T-helper 1 cell (primary cell): ENCODE measurements around the gene POLR2H.

ENCODE experiments used
- DNase-seq, 5 donors: peaks; one replicate each; pipeline ENCODE4 v3.0.0-alpha.2; 2012 to 2020

Gene POLR2H

GRCh38 chr3:184352149-184352785, 9.2 kb upstream of the POLR2H start:
- DNase-seq = no peak

- DNase-seq = no peak
Observed at GRCh38 chr3:184352897-184353545, 8.5 kb upstream of the POLR2H start.

GRCh38 chr3:184353546-184353941, 8.0 kb upstream of the POLR2H start:
- DNase-seq = no peak

- DNase-seq = peak in 4 of 5 donors; percentile 30 to 62 (median 44)
Observed at GRCh38 chr3:184354121-184354728, 7.3 kb upstream of the POLR2H start.

- DNase-seq = no peak
Observed at GRCh38 chr3:184354754-184355153, 6.8 kb upstream of the POLR2H start.

- DNase-seq = no peak
Observed at GRCh38 chr3:184355261-184356040, 6.1 kb upstream of the POLR2H start.

- DNase-seq = no peak
Observed at GRCh38 chr3:184357248-184358123, 4.0 kb upstream of the POLR2H start.

GRCh38 chr3:184358124-184358767, 3.3 kb upstream of the POLR2H start:
- DNase-seq = no peak

- no peak for DNase-seq
Observed at GRCh38 chr3:184358921-184359350, 2.6 kb upstream of the POLR2H start.

GRCh38 chr3:184359610-184360009, 1.9 kb upstream of the POLR2H start:
- DNase-seq = no peak

GRCh38 chr3:184360070-184360928, 1.2 kb upstream of the POLR2H start:
- no peak for DNase-seq

GRCh38 chr3:184360929-184361531, 480 bp upstream of the POLR2H start:
- no peak for DNase-seq

- DNase-seq = peak in 2 of 5 donors; percentile 28 to 46
Observed at GRCh38 chr3:184361932-184362667, 590 bp downstream of the POLR2H start.

- peak; percentile 86 to 98 (median 90) for DNase-seq
Observed at GRCh38 chr3:184362668-184363546, 1.4 kb downstream of the POLR2H start.

- DNase-seq = no peak
Observed at GRCh38 chr3:184366619-184367289, 5.2 kb downstream of the POLR2H start.

- no peak for DNase-seq
Observed at GRCh38 chr3:184368116-184368515, 6.6 kb downstream of the POLR2H start.

GRCh38 chr3:184368586-184369183, 7.2 kb downstream of the POLR2H start:
- no peak for DNase-seq
